Hematopoietic multipotent progenitor cell treated with erythropoietin and hydrocortisone succinate and interleukin-3 and kit ligand, for 6 days (in vitro differentiated cells): ENCODE results near the gene CDHR1.
"Not testable (repeated sequence)": the region's sequence is repeated elsewhere in the genome, so short reads cannot be mapped to it uniquely, and the experiment has no call there.

Experiments used
- DNase-seq: peaks from one replicate; pipeline ENCODE4 v3.0.0-alpha.2; 2015

Gene CDHR1

GRCh38 chr10:84175436-84175835, 18.9 kb upstream of the CDHR1 start:
- no peak for DNase-seq

GRCh38 chr10:84176351-84176750, 18.0 kb upstream of the CDHR1 start:
- DNase-seq: no peak

GRCh38 chr10:84176836-84177474, 17.4 kb upstream of the CDHR1 start:
- no peak for DNase-seq

GRCh38 chr10:84177541-84178141, 16.7 kb upstream of the CDHR1 start:
- DNase-seq: no peak

- no peak for DNase-seq
These were observed 16.2 kb upstream of the CDHR1 start for GRCh38 chr10:84178160-84178609.

GRCh38 chr10:84179059-84179710, 15.2 kb upstream of the CDHR1 start:
- no peak for DNase-seq

- not testable (repeated sequence) for DNase-seq
These were observed 14.0 kb upstream of the CDHR1 start for GRCh38 chr10:84180386-84180785.

- DNase-seq: no peak
These were observed 12.7 kb upstream of the CDHR1 start for GRCh38 chr10:84181631-84182030.

- no peak for DNase-seq
These were observed 9.8 kb upstream of the CDHR1 start for GRCh38 chr10:84184517-84184916.

- DNase-seq: no peak
These were observed 8.7 kb upstream of the CDHR1 start for GRCh38 chr10:84185526-84186175.

- DNase-seq: no peak
These were observed 5.5 kb upstream of the CDHR1 start for GRCh38 chr10:84188815-84189214.

- no peak for DNase-seq
These were observed 3.7 kb upstream of the CDHR1 start for GRCh38 chr10:84190621-84191020.

- DNase-seq: no peak
These were observed 3.2 kb upstream of the CDHR1 start for GRCh38 chr10:84191106-84191505.

GRCh38 chr10:84193327-84193726, 1.0 kb upstream of the CDHR1 start:
- DNase-seq: no peak

GRCh38 chr10:84193846-84194423, 402 bp upstream of the CDHR1 start:
- DNase-seq: no peak

- DNase-seq: no peak
These were observed 900 bp downstream of the CDHR1 start for GRCh38 chr10:84195044-84195830.

GRCh38 chr10:84196083-84196482, 1.7 kb downstream of the CDHR1 start:
- no peak for DNase-seq

- DNase-seq: no peak
These were observed 2.6 kb downstream of the CDHR1 start for GRCh38 chr10:84196941-84197340.

GRCh38 chr10:84197643-84198042, 3.3 kb downstream of the CDHR1 start:
- DNase-seq: no peak

GRCh38 chr10:84198206-84198915, 4.0 kb downstream of the CDHR1 start:
- DNase-seq: no peak

- peak; percentile 74 for DNase-seq
These were observed 6.4 kb downstream of the CDHR1 start for GRCh38 chr10:84200537-84201243.
